Stimulated activated CD4-positive, alpha-beta T cell treated with anti-CD3 and anti-CD28 coated beads, Interleukin-4, amount 100 ng/mL, for 24 hours (primary cell): ENCODE results near the gene TNS1.

Experiments used
- DNase-seq: peaks from one replicate; pipeline ENCODE4 v3.0.0-alpha.2; 2020

Gene TNS1

GRCh38 chr2:217998926-217999594 is 3.7 kb downstream of the TNS1 start:
- no peak for DNase-seq

DNA sequence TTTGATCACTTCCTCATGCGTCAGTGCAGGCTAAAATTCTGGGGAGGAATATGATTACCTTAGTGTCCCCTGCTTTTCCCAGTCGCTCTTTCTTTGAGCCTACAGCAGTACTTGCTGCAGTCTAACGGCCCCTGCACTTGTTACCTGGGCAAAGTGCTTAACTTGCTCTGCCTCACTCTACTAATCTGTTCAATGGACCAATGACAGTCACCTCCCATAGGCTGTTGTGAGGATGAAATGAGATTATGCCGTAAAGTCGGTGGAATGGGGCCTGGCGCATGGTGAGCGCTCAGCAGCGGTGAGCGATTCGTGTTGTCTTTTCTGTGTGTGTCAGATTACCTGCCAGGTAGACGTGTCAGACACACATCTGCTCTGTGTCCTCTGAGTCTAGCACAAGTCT is 5.3 kb downstream of the TNS1 start:
- DNase-seq = no peak

DNA sequence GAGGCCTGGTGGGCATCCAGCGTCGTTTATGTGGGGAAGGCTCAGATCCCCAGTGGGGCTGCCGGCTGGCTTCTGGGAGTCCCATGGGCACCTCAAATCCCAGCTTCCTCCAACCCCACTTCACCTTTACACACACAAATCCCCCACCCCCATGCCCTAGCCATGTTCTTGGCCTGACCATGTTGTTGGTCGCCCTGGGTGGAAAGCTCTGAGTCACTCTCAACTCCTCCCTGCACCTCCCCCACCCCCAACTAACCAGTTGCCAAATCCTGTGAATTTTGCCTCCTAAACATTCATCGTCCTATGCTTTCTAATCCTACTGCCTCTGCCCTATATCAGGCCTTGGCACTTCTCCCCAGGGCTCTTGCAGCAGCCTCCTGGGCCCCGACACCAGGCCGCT is 6.4 kb downstream of the TNS1 start:
- DNase-seq = no peak

DNA sequence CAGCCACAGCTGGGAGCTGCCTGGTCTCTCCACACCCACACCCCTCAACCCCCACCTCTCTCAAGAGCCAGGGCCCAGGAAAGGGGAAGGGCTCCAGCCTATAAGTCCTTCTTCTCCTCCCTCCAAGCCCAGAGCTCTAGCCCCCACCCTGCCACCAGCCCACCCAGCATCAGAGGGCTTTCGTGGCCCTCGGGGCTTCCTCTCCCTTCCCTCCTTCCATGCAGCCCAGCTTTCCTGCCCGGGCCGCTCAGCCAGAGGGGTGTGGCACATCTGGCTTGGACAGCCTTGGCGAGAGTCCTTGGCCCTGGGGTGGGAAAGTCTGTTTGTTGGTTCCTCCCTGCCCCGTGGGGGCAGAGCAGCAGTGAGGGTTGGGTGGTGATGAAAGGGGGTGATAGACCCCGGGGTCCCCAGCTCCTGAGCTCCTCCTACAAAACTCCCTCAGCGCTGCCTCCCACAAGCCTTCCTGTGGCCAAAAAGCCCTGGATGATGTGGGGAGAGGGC is 7.0 kb downstream of the TNS1 start:
- no peak for DNase-seq

DNA sequence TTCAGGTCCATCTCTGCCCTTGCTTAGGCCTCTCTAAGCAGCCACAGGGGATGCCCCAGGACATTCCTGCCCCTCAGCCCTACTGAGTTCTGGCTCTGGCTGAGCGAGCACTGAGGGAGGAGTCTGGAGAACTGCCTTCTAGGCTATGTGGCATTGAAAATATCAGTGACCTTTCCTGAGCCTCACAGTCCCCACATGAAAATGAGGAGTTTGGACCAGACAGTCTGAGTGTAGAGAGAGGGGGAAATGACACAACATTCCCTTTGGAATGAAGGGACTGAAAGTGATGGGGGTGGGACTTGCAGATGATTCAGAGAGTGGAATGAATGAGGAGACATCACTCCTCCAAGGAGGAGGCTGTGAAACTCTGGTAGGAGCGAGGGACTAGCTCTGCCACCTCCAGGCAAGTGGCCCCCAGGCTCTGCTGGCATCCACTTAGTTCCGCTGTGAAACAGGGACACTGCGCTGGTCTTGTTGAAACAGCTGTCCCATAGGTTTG is 8.0 kb downstream of the TNS1 start:
- DNase-seq = no peak

DNA sequence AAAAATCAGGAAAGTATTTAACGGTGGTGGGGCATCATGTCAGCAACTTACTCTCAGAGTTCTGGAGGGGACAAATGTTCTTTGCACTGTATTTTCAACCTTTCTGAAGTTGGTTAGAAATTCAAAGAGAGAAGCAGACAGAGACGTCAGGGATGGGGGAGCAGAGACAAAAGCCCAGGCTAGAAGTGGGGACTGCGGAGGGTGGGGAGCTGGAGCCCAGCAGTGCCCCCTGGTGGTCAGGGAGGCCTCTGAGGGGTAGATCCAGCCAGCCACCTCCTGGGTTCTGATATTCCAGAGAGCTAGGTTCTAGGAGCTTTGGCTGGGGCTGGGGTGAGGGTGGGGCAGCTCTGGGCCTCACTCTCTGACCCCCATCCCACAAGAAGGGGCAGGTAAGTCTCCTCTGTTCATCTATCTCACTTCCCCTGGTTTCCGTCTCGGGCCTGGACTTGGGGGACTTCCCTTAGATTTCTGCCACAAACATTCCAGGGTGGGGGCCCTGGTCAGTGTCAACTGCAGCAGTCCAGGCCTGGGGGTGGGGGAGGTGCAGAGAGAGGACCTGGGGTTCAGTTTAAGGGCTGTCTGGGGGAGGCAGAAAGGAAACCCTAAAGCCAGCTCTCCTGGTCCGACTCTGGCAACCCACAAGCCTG is 8.9 kb downstream of the TNS1 start:
- DNase-seq = peak; percentile 52

DNA sequence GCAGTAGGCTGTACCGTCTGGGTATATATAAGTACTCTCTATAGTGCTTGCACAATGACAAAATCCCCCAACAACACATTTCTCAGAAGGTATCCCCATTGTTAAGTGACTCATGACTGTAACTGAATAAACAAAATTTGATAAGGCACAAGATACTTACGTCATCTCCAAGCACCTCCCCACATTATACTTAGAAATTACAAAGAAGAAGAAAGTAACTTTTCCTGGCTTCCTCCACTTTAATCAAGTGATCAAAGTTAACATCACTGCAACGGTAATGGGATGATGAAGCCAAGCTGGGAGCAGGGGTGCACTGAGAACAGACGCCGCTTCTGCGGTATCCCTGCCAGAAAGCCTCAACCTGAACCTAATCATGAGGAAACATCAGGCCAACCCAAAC is 9.7 kb downstream of the TNS1 start:
- no peak for DNase-seq

- DNase-seq = no peak
Measured at GRCh38 chr2:217992061-217992460, 10.7 kb downstream of the TNS1 start.

DNA sequence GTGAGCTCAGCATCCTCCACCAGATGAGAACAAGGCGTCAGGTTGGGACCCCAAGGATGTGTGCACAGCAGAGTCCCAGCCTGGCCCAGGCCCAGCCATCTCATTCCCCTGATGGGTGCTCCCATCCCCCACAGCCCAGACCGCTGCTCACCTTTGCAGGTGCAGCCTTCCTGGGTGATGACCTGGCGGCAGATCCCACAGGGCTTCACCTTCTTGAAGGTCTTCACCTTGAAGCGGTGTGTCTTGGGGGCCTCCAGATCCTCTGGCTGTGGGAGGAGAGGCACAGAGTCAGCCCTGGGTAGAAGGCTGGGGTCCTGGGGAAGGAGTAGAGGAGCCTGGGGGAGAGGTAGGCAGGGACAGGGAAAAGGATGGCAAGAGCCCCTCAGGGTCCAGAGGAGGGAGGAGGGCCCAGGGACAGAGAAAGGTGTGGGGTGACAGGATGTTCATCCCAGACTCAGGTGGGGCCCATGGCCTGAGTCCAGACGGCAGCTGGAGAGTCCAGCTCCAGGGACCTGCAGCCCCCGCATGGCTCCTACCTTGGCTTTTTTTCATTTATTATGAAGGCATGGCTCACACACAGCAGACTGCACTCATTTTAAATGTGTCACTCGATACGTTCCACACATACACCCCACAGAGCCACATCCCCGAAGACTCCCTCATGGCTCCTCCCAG is 11.9 kb downstream of the TNS1 start:
- no peak for DNase-seq

GRCh38 chr2:217990389-217990788 is 12.4 kb downstream of the TNS1 start:
- no peak for DNase-seq

DNA sequence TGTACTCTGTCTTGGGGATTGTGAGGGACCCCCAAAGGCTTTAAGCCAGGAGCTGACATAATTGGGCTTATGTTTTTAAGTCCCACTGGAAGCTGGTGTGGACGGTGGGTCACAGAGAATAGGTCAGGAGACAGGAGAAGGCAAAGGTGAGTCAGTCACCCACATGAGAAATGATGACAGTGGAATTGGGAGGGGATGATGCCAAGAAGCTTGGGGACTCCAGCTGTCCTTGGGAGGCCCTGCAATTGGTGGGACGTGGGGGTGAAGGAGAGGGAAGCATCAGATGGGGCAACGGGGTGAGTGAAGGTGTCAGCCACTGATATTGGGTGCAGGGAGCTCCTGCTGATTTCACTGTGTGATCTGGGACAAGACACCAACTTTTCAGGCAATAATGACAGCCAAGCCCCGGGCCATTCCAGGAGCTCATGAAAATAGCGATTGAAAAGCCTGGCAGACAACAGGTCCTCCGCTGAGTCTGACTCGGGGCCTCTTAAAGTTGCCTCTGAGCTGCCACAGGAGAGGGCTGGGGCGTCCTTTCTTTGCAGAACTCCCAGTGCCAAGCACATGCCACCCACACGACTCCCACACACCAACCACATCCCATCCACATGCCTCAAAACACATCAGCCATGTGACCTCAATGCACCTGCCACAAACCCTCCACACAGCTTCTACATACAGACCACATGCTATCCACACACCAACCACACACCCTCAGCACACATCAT is 13.4 kb downstream of the TNS1 start:
- no peak for DNase-seq

GRCh38 chr2:217988840-217989204 is 14.0 kb downstream of the TNS1 start:
- no peak for DNase-seq

DNA sequence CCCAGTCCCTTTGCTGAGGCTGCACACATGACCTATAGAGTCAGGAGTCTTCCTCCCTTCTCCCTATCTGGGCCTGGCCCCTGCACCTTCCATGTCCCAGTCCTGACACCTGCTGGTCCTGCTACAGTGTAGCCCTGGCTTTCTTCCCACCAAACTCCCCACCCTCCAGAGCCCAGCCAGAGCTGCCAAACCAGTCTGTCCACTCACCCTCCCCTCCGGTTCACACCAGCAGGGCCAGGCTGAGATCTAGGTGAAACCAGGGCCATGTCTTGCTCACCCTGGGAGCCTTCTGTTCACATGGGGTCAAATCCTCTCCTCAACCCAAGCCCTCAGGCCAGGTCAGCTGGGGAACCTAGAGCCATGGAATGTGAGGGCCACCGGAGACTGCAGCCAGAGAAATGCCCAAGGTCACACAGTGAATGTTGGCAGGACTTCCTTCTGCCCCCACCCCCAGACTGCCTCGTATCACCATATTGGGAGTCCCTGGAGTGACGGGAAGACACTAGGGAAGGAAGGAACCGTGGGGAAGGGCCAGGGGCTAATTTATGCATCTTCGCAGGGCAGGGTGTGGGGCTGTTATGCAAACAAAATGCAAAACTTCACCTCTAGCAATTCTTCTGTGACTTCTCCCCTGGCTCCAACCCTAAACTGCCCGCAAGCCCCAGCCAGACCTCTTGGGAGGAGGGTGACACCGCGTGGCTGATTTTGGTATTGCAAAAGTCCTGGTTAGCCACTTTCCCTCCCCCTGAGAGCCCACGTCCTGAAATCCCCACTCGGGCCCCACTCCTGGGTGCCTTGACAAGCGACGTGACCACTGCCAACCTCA is 14.6 kb downstream of the TNS1 start:
- DNase-seq = peak; percentile 68

- no peak for DNase-seq
Measured at GRCh38 chr2:217987391-217987790, 15.4 kb downstream of the TNS1 start.

GRCh38 chr2:217986256-217986961 is 16.4 kb downstream of the TNS1 start:
- no peak for DNase-seq

GRCh38 chr2:217983276-217984233 is 19.2 kb downstream of the TNS1 start:
- no peak for DNase-seq

DNA sequence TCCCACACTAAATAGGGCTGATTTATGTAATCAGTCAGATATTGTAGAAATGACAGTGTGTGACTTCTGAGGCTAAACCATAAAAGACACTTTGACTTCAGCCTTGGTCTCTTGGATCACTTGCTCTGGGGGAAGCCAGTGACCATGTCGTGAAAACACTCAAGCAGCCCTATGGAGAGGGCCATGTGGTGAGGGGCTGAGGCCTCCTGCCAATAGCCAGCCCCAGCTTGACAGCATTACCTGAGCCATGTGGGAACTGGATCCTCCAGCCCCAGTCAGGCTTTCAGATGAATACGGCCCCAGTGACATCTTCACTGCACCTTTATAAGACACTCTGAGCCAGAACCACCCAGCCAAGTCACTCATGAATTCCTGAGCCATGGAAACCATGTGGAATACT is 20.8 kb downstream of the TNS1 start:
- no peak for DNase-seq

- DNase-seq = no peak
Measured at GRCh38 chr2:217981084-217981730, 21.6 kb downstream of the TNS1 start.

DNA sequence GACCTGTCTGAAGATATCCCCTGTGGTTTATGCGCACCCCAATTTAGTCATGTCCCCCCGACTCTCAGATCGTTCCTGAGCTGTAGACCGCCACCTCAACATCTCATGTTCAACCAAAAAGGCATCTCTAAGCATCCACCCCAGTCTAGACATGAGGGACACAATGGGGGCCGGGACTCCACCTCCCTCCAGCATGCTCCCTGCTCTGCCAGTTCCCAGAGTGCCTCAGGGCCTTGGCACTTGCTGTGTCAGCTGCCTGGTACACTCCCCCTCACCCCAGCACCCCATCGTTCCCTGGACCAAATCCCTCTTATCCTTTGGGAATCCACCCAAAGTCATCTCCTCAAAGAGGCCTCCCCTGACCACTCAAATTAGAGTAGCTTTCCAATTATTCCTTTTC is 22.2 kb downstream of the TNS1 start:
- no peak for DNase-seq

DNA sequence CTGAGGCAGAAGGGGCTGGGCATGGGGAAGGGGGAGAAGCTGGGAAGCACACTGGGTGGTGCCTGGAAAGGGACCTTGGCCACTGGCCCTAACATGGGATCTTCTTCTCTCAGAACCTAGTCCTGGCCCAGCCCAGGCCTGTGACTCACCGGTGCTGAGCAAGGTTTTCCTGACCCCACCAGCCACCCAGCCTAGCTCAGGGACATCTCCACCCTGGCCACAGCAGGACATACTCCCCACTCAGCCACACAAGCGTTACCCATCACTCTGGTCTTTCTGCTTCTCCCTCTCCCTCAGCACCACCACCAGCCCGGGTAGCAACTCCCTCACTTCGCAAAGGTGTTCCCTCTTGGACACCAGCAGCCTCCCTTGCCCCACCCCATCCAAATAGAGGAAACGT is 22.8 kb downstream of the TNS1 start:
- no peak for DNase-seq
